Transverse colon (tissue), 4 donors: Measurements from ENCODE around the gene CDHR2. TPM values are rescaled to one million over a fixed set of nuclear protein-coding genes. Genes with fewer than 3 reads are reported as not detected.
A peak's percentile ranks its signal among the peaks of the same experiment; 100 is the strongest.

ENCODE experiments used
- DNase-seq: peaks from one replicate; pipeline ENCODE4 v3.0.0-alpha.2; 2019
- H3K27ac ChIP-seq, 4 donors: fragments of 200-600 bp; sonication (generic); 2 replicates each; pipeline ENCODE4 v1.5.1; 2016 to 2018; ENCODE audit warnings: inconsistent platforms in 4 of 4
- H3K27me3 ChIP-seq: fragments of 200-600 bp; sonication (generic); 2 replicates; pipeline ENCODE4 v1.5.1; 2017; ENCODE audit warnings: inconsistent platforms
- H3K36me3 ChIP-seq, 4 donors: fragments of 200-600 bp; sonication (generic); 2 replicates each; pipeline ENCODE4 v1.5.1; 2017 to 2019; ENCODE audit warnings: inconsistent platforms in 4 of 4
- H3K4me1 ChIP-seq, 4 donors: fragments of 200-600 bp; sonication (generic); 2 replicates each; pipeline ENCODE4 v1.5.1; 2017 to 2020; ENCODE audit warnings: inconsistent platforms in 4 of 4
- H3K4me3 ChIP-seq, 4 donors: fragments of 200-600 bp; sonication (generic); 1 replicate in 1 of 4; 2 replicates in 3 of 4; pipeline versions ENCODE4 v1.5.1 to v1.6.1; 2017 to 2019; ENCODE audit warnings: inconsistent platforms in 4 of 4
- H3K9me3 ChIP-seq, 2 donors: fragments of 200-600 bp; sonication (generic); 2 replicates each; pipeline ENCODE4 v1.5.1; 2017 to 2019; ENCODE audit warnings: inconsistent platforms in 2 of 2
- CTCF ChIP-seq, 5 experiments: fragments of 200-600 bp in 3 of 5; fragments of 450-650 bp in 2 of 5; sonication (generic) in 3 of 5; IDR thresholded peaks; 1 replicate in 2 of 5; 2 replicates in 3 of 5; pipeline ENCODE4 v1.5.1; 2016 to 2017; ENCODE audit warnings: antibody characterized with exemption in 5 of 5, inconsistent platforms in 3 of 5, mild to moderate bottlenecking in 2 of 5, moderate library complexity in 1 of 5
- EP300 ChIP-seq: sonication (generic); formaldehyde crosslinking; IDR thresholded peaks from one replicate; pipeline ENCODE4 v1.6.1; 2017; ENCODE audit warnings: antibody characterized with exemption, low read depth
- POLR2A ChIP-seq: fragments of 450-650 bp; IDR thresholded peaks from one replicate; pipeline ENCODE4 v1.6.1; 2016; ENCODE audit warnings: antibody characterized with exemption, mild to moderate bottlenecking, moderate library complexity
- POLR2AphosphoS5 ChIP-seq, 3 donors: sonication (generic); formaldehyde crosslinking; IDR thresholded peaks; one replicate each; pipeline ENCODE4 v1.6.1; 2016; ENCODE audit warnings: antibody characterized with exemption in 3 of 3
- WGBS, 2 donors: methylation state at CpG; one replicate each; pipeline ENCODE4 v1.1.5; 2018; ENCODE audit warnings: low coverage in 1 of 2; 5-methylcytosine and 5-hydroxymethylcytosine counted together
- in situ Hi-C, 4 donors: fragments of 200-750 bp; cut with MboI; loops; one replicate each; pipeline versions ENCODE4 v1.15.0 to v1.15.1; 2017; ENCODE audit warnings: low sequenced_read_pairs in 3 of 4, low pct_ligation_motif_present in 1 of 4, low pct_unique_long_range_greater_than_20kb in 1 of 4
- intact Hi-C: fragments of 100-400 bp; cut with DNase I; formaldehyde crosslinking; loops from one replicate; pipeline ENCODE4 v1.15.1; 2023; ENCODE audit warnings: low total_unique reads
- total RNA-seq, 4 donors: library from RNA; depleted of rRNA; stranded (reverse); fragments of >200 nt; gene quantifications; one replicate each; pipeline ENCODE4 v1.1.0, GENCODE V29; 2016

CDHR2 gene
- total RNA-seq, 4 donors from 2014 or later = 15.5 to 257 (median 104) TPM

GRCh38 chr5:176573564-176574296 is 24.6 kb downstream of the CDHR2 start:
- WGBS, 2 donors = 46 to 97% methylated on average over 4 to 18 of the region's 18 CpGs
- Histone ChIP-seq H3K36me3 (no peaks in the 10 kb centered on the region), H3K9me3 (no peaks in the 10 kb centered on the region), H3K4me1 (no peaks in the 10 kb centered on the region), H3K27ac (no peak overlapping the region), H3K27me3 (peaks cover 7% of the 10 kb centered on the region), H3K4me3 (no peak overlapping the region)
- peak; percentile 73 for DNase-seq
- in situ Hi-C loops = loop anchor here in 1 of 4 donors (10.0 kb wide), 1 partner anchor 159 kb away; the partner anchor contains the start of gene CLTB
- no peak for TF ChIP-seq POLR2A
- TF ChIP-seq CTCF (IDR thresholded peaks at IDR 0.05) = peak; percentile 63 to 82 (median 77)
- intact Hi-C loops = no loop called here

DNA sequence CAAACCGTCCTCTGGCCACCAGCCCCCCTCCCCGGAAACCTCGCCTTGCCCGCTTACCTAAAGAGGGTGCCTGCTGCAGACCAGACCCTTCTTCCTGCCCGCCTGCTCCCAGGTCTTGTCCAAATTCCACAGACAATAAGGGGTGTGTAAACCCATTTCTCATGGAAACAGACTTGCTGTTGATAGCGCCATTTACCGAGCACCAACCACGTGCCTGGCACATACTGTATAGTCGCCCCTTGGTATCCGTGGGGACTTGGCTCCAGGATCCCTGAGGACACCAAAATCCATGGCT is 25.1 kb downstream of the CDHR2 start:
- H3K9me3 ChIP-seq = no peaks in the 10 kb centered on the region
- TF ChIP-seq POLR2A (no peak), EP300 (no peak), CTCF (IDR thresholded peaks at IDR 0.05) (no peak), POLR2AphosphoS5 (IDR thresholded peaks at IDR 0.05) (no peak)
- H3K27me3 ChIP-seq = peaks cover 7% of the 10 kb centered on the region
- DNase-seq = no peak
- no peak overlapping the region for H3K4me3 ChIP-seq
- intact Hi-C loops = no loop called here
- WGBS, 2 donors = 61% methylated on average over 10 of the region's 10 CpGs; no CpG with 5 or more reads in 1 of the 2 donors
- no peaks in the 10 kb centered on the region for H3K36me3 ChIP-seq
- H3K4me1 ChIP-seq = no peaks in the 10 kb centered on the region
- in situ Hi-C loops = loop anchor here in 1 of 4 donors (10.0 kb wide), 1 partner anchor 159 kb away; the partner anchor contains the start of gene CLTB
- no peak overlapping the region for H3K27ac ChIP-seq

GRCh38 chr5:176575066-176575465 is 25.9 kb downstream of the CDHR2 start:
- no peaks in the 10 kb centered on the region for H3K9me3 ChIP-seq
- in situ Hi-C loops = loop anchor here in 2 of 4 donors (10.0 to 25.0 kb wide), 2 partner anchors 160 to 163 kb away; partner anchors contain the start of gene CLTB (in 2 of the 2)
- intact Hi-C loops = no loop called here

More at GRCh38 chr5:176575066-176575465, 25.9 kb downstream of the CDHR2 start:
- Histone ChIP-seq H3K4me1 (no peaks in the 10 kb centered on the region), H3K36me3 (no peaks in the 10 kb centered on the region), H3K27me3 (peaks cover 5% of the 10 kb centered on the region), H3K27ac (no peak overlapping the region), H3K4me3 (no peak overlapping the region)
- TF ChIP-seq EP300 = no peak
- no peak for TF ChIP-seq CTCF (IDR thresholded peaks at IDR 0.05)
- no peak for TF ChIP-seq POLR2AphosphoS5 (IDR thresholded peaks at IDR 0.05)
- TF ChIP-seq POLR2A = no peak
- 85% methylated on average over 14 of the region's 14 CpGs; no CpG with 5 or more reads in 1 of the 2 donors for WGBS, 2 donors
- DNase-seq = no peak
